CD4-positive, alpha-beta T cell (primary cell): Measurements from ENCODE around the gene ZC3H12D. TPM values are rescaled to one million over a fixed set of nuclear protein-coding genes. Genes with fewer than 3 reads are reported as not detected.

Experiments used
- ATAC-seq: fragments of 200-7000 bp; cut with Tn5 transposase; one replicate; pipeline ENCODE4 v1.10.0; 2022; ENCODE audit warnings: mild to moderate bottlenecking; ENCODE audit not compliant: poor library complexity
- CTCF ChIA-PET: fragments of 350-600 bp; sonication (Branson Sonifier 250); formaldehyde crosslinking; loops from one replicate; lab custom pipeline; 2021; ENCODE audit warnings: antibody characterized with exemption, inconsistent platforms; lab: Charles Lee
- POLR2A ChIA-PET: fragments of 350-600 bp; sonication (Branson Sonifier 250); formaldehyde crosslinking; loops from one replicate; lab custom pipeline; 2021; ENCODE audit warnings: antibody characterized with exemption, inconsistent platforms; lab: Charles Lee
- DNase-seq, 14 experiments: peaks; one replicate each; pipeline ENCODE4 v3.0.0-alpha.2; 2013 to 2020; ENCODE audit warnings: mixed read lengths in 2 of 14
- H3K27ac ChIP-seq, 2 donors: one replicate each; pipeline versions ENCODE4 v1.5.1 to v1.7.0; 2013; ENCODE audit warnings: low read length in 2 of 2, low read depth in 1 of 2, mild to moderate bottlenecking in 1 of 2
- H3K27me3 ChIP-seq, 2 experiments: 1 replicate in 1 of 2; 2 replicates in 1 of 2; pipeline versions ENCODE4 v1.6.1 to v1.7.0; 2013; ENCODE audit warnings: low read length in 2 of 2, control low read depth in 1 of 2, mild to moderate bottlenecking in 1 of 2, moderate library complexity in 1 of 2; ENCODE audit not compliant: insufficient read depth in 2 of 2, control insufficient read depth in 1 of 2
- H3K36me3 ChIP-seq: one replicate; pipeline ENCODE4 v1.6.1; 2013; ENCODE audit warnings: low read length, control low read depth; ENCODE audit not compliant: insufficient read depth
- H3K4me1 ChIP-seq: one replicate; pipeline ENCODE4 v1.6.1; 2013; ENCODE audit warnings: low read length, control low read depth; ENCODE audit not compliant: insufficient read depth
- H3K4me3 ChIP-seq: one replicate; pipeline ENCODE4 v1.5.1; 2013; ENCODE audit warnings: mild to moderate bottlenecking, low read length, moderate library complexity
- H3K9me3 ChIP-seq, 2 experiments: 1 replicate in 1 of 2; 2 replicates in 1 of 2; pipeline versions ENCODE4 v1.6.1 to v1.7.0; 2013; ENCODE audit warnings: low read length in 2 of 2, mild to moderate bottlenecking in 2 of 2, control low read depth in 1 of 2, moderate library complexity in 1 of 2; ENCODE audit not compliant: control insufficient read depth in 1 of 2, insufficient read depth in 1 of 2
- H3K27ac Mint-ChIP-seq: one replicate; pipeline ENCODE4 v1.8.0; 2020; ENCODE audit warnings: mixed read lengths
- H3K27me3 Mint-ChIP-seq: one replicate; pipeline ENCODE4 v1.8.0; 2021; ENCODE audit warnings: mixed read lengths
- H3K36me3 Mint-ChIP-seq: one replicate; pipeline ENCODE4 v1.8.0; 2021; ENCODE audit warnings: low read depth, mixed read lengths
- H3K4me1 Mint-ChIP-seq: one replicate; pipeline ENCODE4 v1.8.0; 2021; ENCODE audit warnings: low read depth, mixed read lengths
- H3K4me3 Mint-ChIP-seq: one replicate; pipeline ENCODE4 v1.8.0; 2020; ENCODE audit warnings: mild to moderate bottlenecking, mixed read lengths
- H3K9me3 Mint-ChIP-seq: one replicate; pipeline ENCODE4 v1.8.0; 2020; ENCODE audit warnings: mixed read lengths
- intact Hi-C, 2 experiments: fragments of 100-400 bp; cut with DNase I in 1 of 2; cut with micrococcal nuclease in 1 of 2; formaldehyde crosslinking; loops; one replicate each; pipeline versions ENCODE4 v1.15.1 to v1.9.0; 2023 to 2025; cut with DNase I, micrococcal nuclease
- total RNA-seq, 174 experiments: library from RNA in 2 of 174; stranded (reverse) in 2 of 174; gene quantifications; one replicate each; pipeline ENCODE4 v1.2.3 and lab custom pipeline; 2021 to 2026
- TF ChIP-seq, protein P1 (sequence below): fragments of 200-600 bp; IDR thresholded peaks from one replicate; pipeline ENCODE4 v1.8.0; 2022; ENCODE audit warnings: antibody characterized with exemption, mild to moderate bottlenecking

Gene ZC3H12D
- total RNA-seq, 2 experiments from 2014 or later, result 70.2 to 71.0 TPM

DNA sequence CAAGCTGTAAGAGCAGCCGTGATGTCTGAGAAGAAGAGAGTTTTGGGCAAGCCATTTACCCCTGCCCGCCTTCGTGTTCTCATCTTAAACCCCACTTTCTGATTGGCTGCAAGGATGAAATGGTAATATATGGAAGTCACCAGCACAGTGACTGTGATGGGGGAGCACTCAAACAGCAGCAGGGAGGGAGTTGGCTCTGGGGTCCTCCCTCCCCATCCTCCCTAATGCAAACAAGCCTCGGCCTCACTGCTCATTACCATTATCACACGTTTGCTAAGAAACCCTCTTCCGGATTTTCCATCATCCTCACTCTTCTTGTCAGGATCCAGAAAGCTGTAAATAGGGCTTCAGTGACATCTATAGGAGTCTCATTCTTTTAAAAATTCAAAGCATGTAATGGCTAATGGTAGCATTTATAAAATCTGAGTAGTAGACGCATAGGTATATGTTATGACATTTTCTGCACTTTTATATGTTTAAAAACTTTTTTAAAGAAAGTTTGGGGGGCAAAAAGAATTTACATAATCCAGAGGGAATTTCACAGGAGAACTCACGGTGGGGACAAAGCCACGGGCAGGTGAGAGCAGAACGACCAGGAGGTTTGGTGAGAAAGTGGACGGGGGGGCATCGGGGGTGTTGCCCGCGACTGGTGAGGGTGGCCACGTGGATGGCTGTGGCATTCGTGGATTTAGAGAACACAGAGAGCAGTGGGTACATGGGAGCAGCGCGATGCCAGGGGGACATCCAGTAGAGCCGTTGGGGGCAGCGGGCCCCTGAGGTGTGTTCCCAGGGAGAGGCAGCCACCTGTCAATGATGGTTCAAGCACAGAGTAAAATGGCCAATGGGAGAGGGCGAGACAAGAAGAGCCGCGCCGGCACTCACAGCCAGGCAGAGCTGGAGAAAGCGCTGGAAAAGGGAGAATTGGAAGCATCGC is 55.1 kb downstream of the ZC3H12D start:
- H3K4me1 Mint-ChIP-seq, result peaks cover 5% of the 10 kb centered on the region
- no peaks in the 10 kb centered on the region for H3K27me3 ChIP-seq
- intact Hi-C loops, result loop anchor here (2.0 to 5.0 kb wide), 3 partner anchors 241 to 872 kb away; no protein-coding TSS in a partner anchor

DNA sequence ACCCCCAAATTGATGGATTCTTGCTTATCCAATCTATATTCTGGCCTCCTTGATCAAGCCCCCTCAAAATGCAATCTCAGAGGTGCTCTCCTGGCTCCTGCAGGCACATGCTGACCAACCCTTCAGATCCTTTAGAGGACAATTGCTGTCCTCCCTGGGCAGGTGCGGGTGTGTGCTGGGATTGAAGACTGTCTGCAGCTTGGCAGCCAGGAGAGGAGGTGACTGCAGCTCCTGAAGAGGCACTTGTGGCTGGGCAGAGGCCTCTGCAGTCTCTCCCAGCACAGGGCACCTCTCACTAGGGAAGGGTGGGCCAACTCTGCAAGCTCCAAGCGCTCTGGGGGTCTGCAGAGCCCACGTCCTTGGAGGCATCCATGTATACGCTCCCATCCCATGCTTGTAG is 56.2 kb downstream of the ZC3H12D start:
- H3K27ac ChIP-seq, result no peak overlapping the region
- no peak overlapping the region for H3K4me3 ChIP-seq
- peaks cover 5% of the 10 kb centered on the region for H3K4me1 Mint-ChIP-seq
- H3K9me3 ChIP-seq, result no peaks in the 10 kb centered on the region
- H3K27me3 Mint-ChIP-seq, result no peaks in the 10 kb centered on the region
- DNase-seq (no peak), ATAC-seq (no peak)
- TF ChIP-seq, protein P1, sequence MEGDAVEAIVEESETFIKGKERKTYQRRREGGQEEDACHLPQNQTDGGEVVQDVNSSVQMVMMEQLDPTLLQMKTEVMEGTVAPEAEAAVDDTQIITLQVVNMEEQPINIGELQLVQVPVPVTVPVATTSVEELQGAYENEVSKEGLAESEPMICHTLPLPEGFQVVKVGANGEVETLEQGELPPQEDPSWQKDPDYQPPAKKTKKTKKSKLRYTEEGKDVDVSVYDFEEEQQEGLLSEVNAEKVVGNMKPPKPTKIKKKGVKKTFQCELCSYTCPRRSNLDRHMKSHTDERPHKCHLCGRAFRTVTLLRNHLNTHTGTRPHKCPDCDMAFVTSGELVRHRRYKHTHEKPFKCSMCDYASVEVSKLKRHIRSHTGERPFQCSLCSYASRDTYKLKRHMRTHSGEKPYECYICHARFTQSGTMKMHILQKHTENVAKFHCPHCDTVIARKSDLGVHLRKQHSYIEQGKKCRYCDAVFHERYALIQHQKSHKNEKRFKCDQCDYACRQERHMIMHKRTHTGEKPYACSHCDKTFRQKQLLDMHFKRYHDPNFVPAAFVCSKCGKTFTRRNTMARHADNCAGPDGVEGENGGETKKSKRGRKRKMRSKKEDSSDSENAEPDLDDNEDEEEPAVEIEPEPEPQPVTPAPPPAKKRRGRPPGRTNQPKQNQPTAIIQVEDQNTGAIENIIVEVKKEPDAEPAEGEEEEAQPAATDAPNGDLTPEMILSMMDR, result no peak
- H3K27ac Mint-ChIP-seq, result no peak overlapping the region
- ChIA-PET CTCF (no interaction called here), POLR2A (no interaction called here)
- H3K4me3 Mint-ChIP-seq, result no peak overlapping the region
- H3K4me1 ChIP-seq, result peaks cover 6% of the 10 kb centered on the region
- intact Hi-C loops, result no loop called here
- H3K36me3 Mint-ChIP-seq, result no peaks in the 10 kb centered on the region
- no peaks in the 10 kb centered on the region for H3K9me3 Mint-ChIP-seq
- H3K36me3 ChIP-seq, result no peaks in the 10 kb centered on the region
- H3K27me3 ChIP-seq, result no peaks in the 10 kb centered on the region

More for the DNA sequence above, 55.1 kb downstream of the ZC3H12D start:
- ChIA-PET POLR2A (no interaction called here), CTCF (interaction anchor here (1.0 to 4.2 kb wide), 2 partner anchors 240 to 399 kb away, joined by 3 to 52 read pairs; no protein-coding TSS in a partner anchor)
- Mint-ChIP-seq H3K27ac (no peak overlapping the region), H3K36me3 (no peaks in the 10 kb centered on the region), H3K27me3 (no peaks in the 10 kb centered on the region), H3K4me3 (no peak overlapping the region), H3K9me3 (no peaks in the 10 kb centered on the region)
- Histone ChIP-seq H3K27ac (no peak overlapping the region), H3K9me3 (no peaks in the 10 kb centered on the region), H3K4me1 (peaks cover 6% of the 10 kb centered on the region), H3K36me3 (no peaks in the 10 kb centered on the region), H3K4me3 (no peak overlapping the region)
- ATAC-seq (no peak), DNase-seq (no peak)
- TF ChIP-seq, protein P1, result no peak

DNA sequence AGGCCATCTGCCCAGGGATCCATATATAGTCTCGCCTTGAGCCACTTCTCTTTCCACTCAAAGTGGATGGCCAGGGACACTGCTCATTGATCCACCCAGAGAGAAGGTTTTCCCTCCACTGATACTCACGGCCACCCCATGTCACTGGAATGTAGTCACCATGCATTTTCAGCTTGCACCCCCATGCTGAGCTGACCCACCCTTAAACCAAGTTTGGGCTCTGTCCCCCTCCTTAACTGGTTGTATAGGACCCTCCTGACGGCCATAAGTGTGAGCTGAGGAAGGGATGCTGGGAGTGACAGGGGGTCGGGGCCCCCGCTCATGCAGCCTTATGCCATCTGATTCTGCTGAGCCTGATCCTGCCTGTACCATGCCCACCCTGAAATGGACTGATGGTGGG is 59.1 kb downstream of the ZC3H12D start:
- H3K4me1 ChIP-seq, result no peaks in the 10 kb centered on the region
- H3K36me3 ChIP-seq, result no peaks in the 10 kb centered on the region
- Mint-ChIP-seq H3K27ac (no peak overlapping the region), H3K9me3 (no peaks in the 10 kb centered on the region), H3K4me1 (no peaks in the 10 kb centered on the region), H3K36me3 (no peaks in the 10 kb centered on the region), H3K4me3 (no peak overlapping the region), H3K27me3 (no peaks in the 10 kb centered on the region)
- H3K4me3 ChIP-seq, result no peak overlapping the region
- TF ChIP-seq, protein P1, result no peak
- ATAC-seq, result no peak
- H3K9me3 ChIP-seq, result no peaks in the 10 kb centered on the region
- no peak for DNase-seq
- ChIA-PET POLR2A (no interaction called here), CTCF (no interaction called here)
- no peaks in the 10 kb centered on the region for H3K27me3 ChIP-seq
- intact Hi-C loops, result no loop called here
- H3K27ac ChIP-seq, result no peak overlapping the region
